K562 (cell line): Measurements from ENCODE around the gene GALNT5. TPM values are rescaled to one million over a fixed set of nuclear protein-coding genes. Genes with fewer than 3 reads are reported as not detected.

Experiments
- ATF4 ChIP-seq: fragments of 450-650 bp; formaldehyde crosslinking; IDR thresholded peaks from 2 replicates; pipeline ENCODE4 v1.4.0; 2022; ENCODE audit warnings: mild to moderate bottlenecking, moderate library complexity
- CHD1 ChIP-seq: fragments of 200-600 bp; sonication (generic); IDR thresholded peaks from one replicate; pipeline ENCODE4 v1.6.1; 2012; ENCODE audit warnings: mild to moderate bottlenecking, moderate library complexity, low read length, inconsistent platforms
- CSDE1 ChIP-seq, 2 experiments: fragments of 450-650 bp; IDR thresholded peaks; 2 replicates each; pipeline ENCODE4 v1.6.1; 2016; ENCODE audit warnings: mild to moderate bottlenecking in 1 of 2
- CXXC5 ChIP-seq: fragments of 250-450 bp; sonication (Bioruptor Pico); IDR thresholded peaks from 2 replicates; pipeline ENCODE4 v1.8.0; 2022; ENCODE audit warnings: inconsistent platforms, mild to moderate bottlenecking, moderate library complexity
- DACH1 ChIP-seq: fragments of 450-650 bp; IDR thresholded peaks from 2 replicates; pipeline ENCODE4 v1.6.1; 2018; ENCODE audit not compliant: partially characterized antibody
- ELK3 ChIP-seq: fragments of 450-650 bp; formaldehyde crosslinking; IDR thresholded peaks from 2 replicates; pipeline ENCODE4 v1.4.0; 2020; ENCODE audit warnings: mild to moderate bottlenecking
- FOXJ3 ChIP-seq: sonication (generic); formaldehyde crosslinking; IDR thresholded peaks from 2 replicates; pipeline ENCODE4 v1.4.0; 2020; ENCODE audit warnings: mild to moderate bottlenecking, missing genetic modification reagents
- HNRNPK ChIP-seq: fragments of 200-400 bp; formaldehyde crosslinking; IDR thresholded peaks from one replicate; pipeline ENCODE4 v1.6.1; 2018; ENCODE audit warnings: mild to moderate bottlenecking, low read depth, low read length; ENCODE audit not compliant: poor library complexity, severe bottlenecking
- LARP7 ChIP-seq: fragments of 450-650 bp; IDR thresholded peaks from 2 replicates; pipeline ENCODE4 v1.6.1; 2016
- MBD2 ChIP-seq: sonication (generic); IDR thresholded peaks from 2 replicates; pipeline ENCODE4 v1.6.1; 2016; ENCODE audit warnings: low read depth, borderline replicate concordance
- MCM7 ChIP-seq, 2 experiments: fragments of 450-650 bp; IDR thresholded peaks; 2 replicates each; pipeline ENCODE4 v1.6.1; 2016 to 2018
- PHTF2 ChIP-seq: fragments of 250-450 bp; sonication (Bioruptor Pico); IDR thresholded peaks from 2 replicates; pipeline ENCODE4 v1.5.0; 2021; ENCODE audit warnings: mild to moderate bottlenecking
- POLR3G ChIP-seq: IDR thresholded peaks from 2 replicates; pipeline ENCODE4 v1.6.1; 2011; ENCODE audit not compliant: insufficient read length, insufficient replicate concordance; ENCODE audit errors: extremely low read depth
- PPARD ChIP-seq: fragments of 250-450 bp; sonication (Bioruptor Pico); IDR thresholded peaks from 2 replicates; pipeline ENCODE4 v1.8.0; 2022; ENCODE audit warnings: inconsistent platforms, mild to moderate bottlenecking, moderate library complexity
- RBM14 ChIP-seq: fragments of 200-400 bp; formaldehyde crosslinking; IDR thresholded peaks from 2 replicates; pipeline ENCODE4 v1.6.1; 2018; ENCODE audit warnings: low read depth, mild to moderate bottlenecking, low read length, moderate library complexity, borderline replicate concordance; ENCODE audit not compliant: insufficient read depth
- SRSF3 ChIP-seq: fragments of 200-400 bp; formaldehyde crosslinking; IDR thresholded peaks from 2 replicates; pipeline ENCODE4 v1.6.1; 2016; ENCODE audit warnings: mild to moderate bottlenecking, low read length, moderate library complexity; ENCODE audit not compliant: insufficient read depth
- ZNF830 ChIP-seq: fragments of 250-450 bp; sonication (Bioruptor Pico); IDR thresholded peaks from 2 replicates; pipeline ENCODE4 v1.5.0; 2021; ENCODE audit warnings: mild to moderate bottlenecking
- polyA plus RNA-seq, 8 experiments: library from polyadenylated mRNA; depleted of rRNA in 4 of 8; stranded (reverse) in 5 of 8; unstranded in 3 of 8; fragments of >200 nt; fragmentation: Nextera tagmentation in 2 of 8; fragmentation: Illumina TruSeq in 1 of 8; extraction: Ambion mirVana in 2 of 8; extraction: Trizol in 1 of 8; gene quantifications; 2 replicates each; pipeline versions ENCODE4 v1.2.1 to v1.2.3, GENCODE V29; 2011 to 2014; ENCODE audit warnings: inconsistent platforms in 1 of 8, missing spikeins in 1 of 8
- total RNA-seq, 7 experiments: library from RNA; depleted of rRNA in 6 of 7; stranded (reverse); fragments of >200 nt in 6 of 7; fragmentation: Illumina TruSeq in 2 of 7; extraction: Trizol in 2 of 7; gene quantifications; 2 replicates each; pipeline versions ENCODE4 v1.2.1 to v1.2.3, GENCODE V29; 2011 to 2021; ENCODE audit warnings: low replicate concordance in 1 of 7
- TF ChIP-seq, protein P1 (sequence below): fragments of 450-650 bp; IDR thresholded peaks from 2 replicates; pipeline ENCODE4 v1.6.1; 2017; ENCODE audit warnings: antibody characterized with exemption, mild to moderate bottlenecking
- TF ChIP-seq, protein P2 (sequence below): fragments of 450-650 bp; formaldehyde crosslinking; IDR thresholded peaks from 2 replicates; pipeline ENCODE4 v1.4.0; 2022; ENCODE audit warnings: missing genetic modification characterization
- TF ChIP-seq, protein P3 (sequence below): fragments of 450-650 bp; IDR thresholded peaks from 2 replicates; pipeline ENCODE4 v1.6.1; 2016; ENCODE audit warnings: low read depth, mild to moderate bottlenecking, moderate library complexity

Gene GALNT5
- total and polyA plus RNA-seq, 9 of the 15 experiments (the other 6 are each of a cell fraction or from before 2014, with no cell fraction given): 21.6 to 73.0 (median 54.7) TPM

GRCh38 chr2:157221394-157221988, 36.0 kb upstream of the GALNT5 start (continued):
- TF ChIP-seq, protein P1, sequence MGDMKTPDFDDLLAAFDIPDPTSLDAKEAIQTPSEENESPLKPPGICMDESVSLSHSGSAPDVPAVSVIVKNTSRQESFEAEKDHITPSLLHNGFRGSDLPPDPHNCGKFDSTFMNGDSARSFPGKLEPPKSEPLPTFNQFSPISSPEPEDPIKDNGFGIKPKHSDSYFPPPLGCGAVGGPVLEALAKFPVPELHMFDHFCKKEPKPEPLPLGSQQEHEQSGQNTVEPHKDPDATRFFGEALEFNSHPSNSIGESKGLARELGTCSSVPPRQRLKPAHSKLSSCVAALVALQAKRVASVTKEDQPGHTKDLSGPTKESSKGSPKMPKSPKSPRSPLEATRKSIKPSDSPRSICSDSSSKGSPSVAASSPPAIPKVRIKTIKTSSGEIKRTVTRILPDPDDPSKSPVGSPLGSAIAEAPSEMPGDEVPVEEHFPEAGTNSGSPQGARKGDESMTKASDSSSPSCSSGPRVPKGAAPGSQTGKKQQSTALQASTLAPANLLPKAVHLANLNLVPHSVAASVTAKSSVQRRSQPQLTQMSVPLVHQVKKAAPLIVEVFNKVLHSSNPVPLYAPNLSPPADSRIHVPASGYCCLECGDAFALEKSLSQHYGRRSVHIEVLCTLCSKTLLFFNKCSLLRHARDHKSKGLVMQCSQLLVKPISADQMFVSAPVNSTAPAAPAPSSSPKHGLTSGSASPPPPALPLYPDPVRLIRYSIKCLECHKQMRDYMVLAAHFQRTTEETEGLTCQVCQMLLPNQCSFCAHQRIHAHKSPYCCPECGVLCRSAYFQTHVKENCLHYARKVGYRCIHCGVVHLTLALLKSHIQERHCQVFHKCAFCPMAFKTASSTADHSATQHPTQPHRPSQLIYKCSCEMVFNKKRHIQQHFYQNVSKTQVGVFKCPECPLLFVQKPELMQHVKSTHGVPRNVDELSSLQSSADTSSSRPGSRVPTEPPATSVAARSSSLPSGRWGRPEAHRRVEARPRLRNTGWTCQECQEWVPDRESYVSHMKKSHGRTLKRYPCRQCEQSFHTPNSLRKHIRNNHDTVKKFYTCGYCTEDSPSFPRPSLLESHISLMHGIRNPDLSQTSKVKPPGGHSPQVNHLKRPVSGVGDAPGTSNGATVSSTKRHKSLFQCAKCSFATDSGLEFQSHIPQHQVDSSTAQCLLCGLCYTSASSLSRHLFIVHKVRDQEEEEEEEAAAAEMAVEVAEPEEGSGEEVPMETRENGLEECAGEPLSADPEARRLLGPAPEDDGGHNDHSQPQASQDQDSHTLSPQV: peak; percentile 97
- TF ChIP-seq CSDE1 (IDR thresholded peaks at IDR 0.05) (0 out of 4 replicates have a peak, but pooled peaks of 1 of the 2 experiments have one; percentile 39), CHD1 (no peak), DACH1 (peak; percentile 72), ELK3 (CRISPR knock-in tag) (no peak), LARP7 (no peak), HNRNPK (no peak), RBM14 (no peak), PPARD (no peak), MBD2 (peak; percentile 69; the same call in 1 of the 2 replicates), FOXJ3 (CRISPR knock-in tag) (no peak), MCM7 (IDR thresholded peaks at IDR 0.05) (no peak), PHTF2 (CRISPR knock-in tag) (no peak), ZNF830 (CRISPR knock-in tag) (no peak), SRSF3 (no peak), CXXC5 (peak; percentile 79), POLR3G (no peak), ATF4 (CRISPR knock-in tag) (0 out of 2 replicates have a peak, but pooled peaks have one; percentile 11)
- TF ChIP-seq, protein P2, sequence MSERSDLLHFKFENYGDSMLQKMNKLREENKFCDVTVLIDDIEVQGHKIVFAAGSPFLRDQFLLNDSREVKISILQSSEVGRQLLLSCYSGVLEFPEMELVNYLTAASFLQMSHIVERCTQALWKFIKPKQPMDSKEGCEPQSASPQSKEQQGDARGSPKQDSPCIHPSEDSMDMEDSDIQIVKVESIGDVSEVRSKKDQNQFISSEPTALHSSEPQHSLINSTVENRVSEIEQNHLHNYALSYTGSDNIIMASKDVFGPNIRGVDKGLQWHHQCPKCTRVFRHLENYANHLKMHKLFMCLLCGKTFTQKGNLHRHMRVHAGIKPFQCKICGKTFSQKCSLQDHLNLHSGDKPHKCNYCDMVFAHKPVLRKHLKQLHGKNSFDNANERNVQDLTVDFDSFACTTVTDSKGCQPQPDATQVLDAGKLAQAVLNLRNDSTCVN (CRISPR knock-in tag): 0 out of 2 replicates have a peak, but pooled peaks have one; percentile 58
- TF ChIP-seq, protein P3, sequence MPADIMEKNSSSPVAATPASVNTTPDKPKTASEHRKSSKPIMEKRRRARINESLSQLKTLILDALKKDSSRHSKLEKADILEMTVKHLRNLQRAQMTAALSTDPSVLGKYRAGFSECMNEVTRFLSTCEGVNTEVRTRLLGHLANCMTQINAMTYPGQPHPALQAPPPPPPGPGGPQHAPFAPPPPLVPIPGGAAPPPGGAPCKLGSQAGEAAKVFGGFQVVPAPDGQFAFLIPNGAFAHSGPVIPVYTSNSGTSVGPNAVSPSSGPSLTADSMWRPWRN: no peak; the same call in 1 of the 2 replicates
